GM19239 (cell line): ENCODE data around the gene CELSR1.
"Not testable (repeated sequence)": the region's sequence is repeated elsewhere in the genome, so short reads cannot be mapped to it uniquely, and the experiment has no call there.

Source experiments
- DNase-seq: peaks from one replicate; pipeline ENCODE4 v3.0.0; 2011; ENCODE audit warnings: low spot score; ENCODE audit not compliant: insufficient read length
- FAIRE-seq: peaks from 2 replicates; lab custom pipeline; 2011; peaks lifted over from hg19 to GRCh38; lab: Jason Lieb, UNC

Gene CELSR1

GRCh38 chr22:46409631-46410210, 127.7 kb downstream of the CELSR1 start:
- FAIRE-seq (no peak), DNase-seq (no peak)

GRCh38 chr22:46408568-46409506, 128.6 kb downstream of the CELSR1 start:
- DNase-seq, result no peak

DNA sequence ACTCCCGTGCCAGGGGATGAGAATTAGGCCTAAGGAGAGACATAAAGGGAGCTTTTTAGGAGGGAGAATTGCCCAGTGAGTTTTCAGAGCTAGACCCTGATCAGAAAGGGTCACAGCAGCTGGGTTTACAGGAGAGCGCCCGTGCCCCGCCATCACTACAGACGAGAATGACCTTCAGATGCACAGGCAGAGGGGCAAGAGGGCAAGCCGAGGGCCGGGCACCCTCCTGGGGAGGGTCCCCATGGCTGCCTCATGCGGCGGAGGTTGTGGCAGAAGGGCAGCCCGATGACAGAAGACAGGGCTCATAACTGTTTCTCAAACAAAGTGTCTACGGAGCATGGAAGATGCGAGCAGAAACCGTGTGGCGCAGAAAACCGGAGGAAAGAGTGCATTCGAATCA, 129.7 kb downstream of the CELSR1 start:
- DNase-seq, result no peak
- FAIRE-seq, result no peak

More at GRCh38 chr22:46408568-46409506, 128.6 kb downstream of the CELSR1 start:
- no peak for FAIRE-seq

DNA sequence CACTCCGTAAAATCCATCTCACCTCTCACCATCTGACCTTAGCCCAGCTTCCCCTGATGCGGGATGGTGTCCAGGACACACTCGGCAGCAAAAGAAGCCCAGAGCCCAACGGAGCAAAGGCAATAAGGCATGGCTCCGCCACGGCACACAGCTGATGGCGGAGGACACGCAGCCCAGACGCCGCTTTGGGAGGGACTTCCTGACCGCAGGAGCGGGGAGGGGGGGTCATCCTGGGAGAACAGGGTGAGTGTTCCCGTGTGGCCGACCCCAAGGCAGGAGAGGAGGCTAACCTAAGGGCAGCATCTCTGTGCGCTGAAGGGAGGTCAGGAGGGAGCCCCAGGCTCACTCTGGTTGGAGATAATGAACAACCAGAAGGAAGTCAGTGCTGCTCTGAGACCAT, 130.6 kb downstream of the CELSR1 start:
- DNase-seq, result no peak
- FAIRE-seq, result no peak

DNA sequence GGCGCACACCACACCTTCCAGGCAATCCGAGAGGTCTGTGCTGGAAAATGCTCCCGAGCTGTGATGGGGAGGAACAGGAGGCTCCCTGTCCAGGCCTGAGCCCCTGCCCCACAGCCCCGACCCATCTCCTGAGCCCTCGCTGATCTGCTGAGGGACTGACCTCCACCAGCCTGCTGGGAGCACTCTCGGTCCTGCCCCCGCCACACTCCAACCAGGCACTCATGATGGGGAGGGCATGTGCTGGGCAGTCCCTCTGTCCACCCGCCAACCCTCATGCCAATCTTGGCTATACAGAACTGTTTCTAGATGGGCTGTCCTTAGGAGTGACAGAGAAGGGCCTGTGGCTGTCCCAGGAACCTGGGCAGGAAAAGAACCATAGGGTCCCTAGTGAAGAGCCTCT, 131.1 kb downstream of the CELSR1 start:
- FAIRE-seq (no peak), DNase-seq (no peak)

DNA sequence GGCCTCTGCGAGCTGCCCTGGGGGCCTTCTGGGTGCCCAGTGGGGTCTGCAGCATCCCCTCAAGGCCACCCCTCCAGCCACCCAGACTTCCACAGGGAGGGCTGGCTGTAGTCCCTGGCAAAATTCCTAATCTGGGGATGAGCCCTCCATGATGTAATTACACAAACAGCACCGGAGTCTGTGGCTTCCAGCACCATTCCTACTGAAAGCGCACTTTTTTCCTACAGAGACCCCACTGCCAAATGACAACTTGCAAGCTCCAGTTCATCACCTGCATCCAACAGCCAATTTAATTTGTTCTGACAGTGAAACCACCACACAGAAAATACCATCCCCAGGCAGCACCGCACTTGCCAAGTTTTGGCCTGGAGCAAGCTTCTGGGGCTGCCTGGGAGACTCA, 131.5 kb downstream of the CELSR1 start:
- FAIRE-seq (no peak), DNase-seq (no peak)

DNA sequence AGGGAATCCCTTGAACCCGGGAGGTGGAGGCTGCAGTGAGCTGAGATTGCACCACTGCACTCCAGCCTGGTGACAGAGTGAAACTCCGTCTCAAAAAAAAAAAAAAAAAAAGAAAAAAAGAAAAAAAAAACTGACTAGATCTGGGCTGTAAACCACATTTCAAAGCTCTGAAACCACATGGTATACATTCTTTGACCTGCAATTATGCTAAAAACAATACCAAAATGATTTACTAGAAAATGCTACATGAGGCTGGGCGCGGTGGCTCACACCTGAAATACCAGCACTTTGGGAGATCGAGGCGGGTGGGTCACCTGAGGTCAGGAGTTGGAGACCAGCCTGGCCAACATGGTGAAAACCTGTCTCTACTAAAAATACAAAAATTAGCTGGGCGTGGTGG, 133.5 kb downstream of the CELSR1 start:
- FAIRE-seq, DNase-seq: not testable (repeated sequence)

GRCh38 chr22:46402505-46402904, 134.9 kb downstream of the CELSR1 start:
- FAIRE-seq (no peak), DNase-seq (no peak)

GRCh38 chr22:46401370-46401769, 136.1 kb downstream of the CELSR1 start:
- no peak for FAIRE-seq
- no peak for DNase-seq

DNA sequence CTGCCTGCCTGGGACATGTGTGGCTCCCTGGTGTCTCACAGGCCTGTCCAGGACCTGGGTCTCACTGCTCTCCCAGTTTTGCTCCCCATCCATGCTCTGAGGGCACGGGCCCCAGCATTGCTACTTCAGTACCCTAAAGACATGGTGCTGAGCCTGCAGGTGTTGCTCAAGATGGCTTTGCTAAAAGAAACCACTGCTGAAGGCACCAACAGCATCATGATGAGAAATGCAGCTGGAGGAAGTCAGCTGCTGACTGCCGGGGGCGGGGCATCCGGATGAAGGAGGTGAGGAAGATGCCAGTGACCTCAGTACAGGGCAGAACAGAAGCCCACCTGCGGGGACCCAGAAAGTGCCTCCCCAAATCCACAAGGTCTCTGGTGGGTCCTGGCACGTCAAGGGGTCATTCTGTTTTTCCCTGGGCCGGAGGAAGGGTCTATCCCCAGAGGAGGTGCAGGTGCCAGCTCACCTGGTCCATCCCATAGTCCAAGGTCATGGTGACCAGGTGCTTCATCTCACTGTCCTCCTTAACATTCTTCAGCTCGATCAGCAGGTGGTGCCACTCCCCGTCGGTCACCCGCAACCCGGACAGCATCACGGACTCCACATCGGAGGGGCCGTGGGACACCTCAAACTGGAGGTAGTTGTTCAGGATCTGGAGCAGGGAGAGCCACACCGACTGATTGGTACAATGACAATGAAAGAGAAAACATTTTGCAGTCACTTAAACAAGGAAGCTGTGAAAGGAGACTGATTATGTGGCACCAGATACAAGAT, 138.0 kb downstream of the CELSR1 start:
- DNase-seq (no peak), FAIRE-seq (no peak)

DNA sequence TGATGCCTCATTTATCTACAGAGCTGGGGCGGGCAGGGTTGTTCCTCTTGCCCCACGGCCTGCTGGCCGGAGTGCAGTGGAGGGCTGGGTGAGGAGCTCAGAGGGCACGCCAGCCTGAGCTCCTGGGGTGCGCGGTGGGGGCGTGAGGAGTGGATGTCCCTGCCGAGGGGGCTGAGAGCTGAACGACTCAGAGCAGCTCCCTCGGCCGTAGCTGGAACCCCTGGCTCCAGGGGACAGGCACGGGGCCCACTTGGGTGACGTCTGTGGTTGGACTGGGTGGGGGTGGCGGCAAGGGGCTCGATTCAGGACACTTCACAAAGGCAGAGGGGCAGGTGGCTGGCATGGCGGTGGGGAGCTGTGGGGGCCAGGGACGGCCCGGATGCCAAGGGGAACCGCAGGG, 139.5 kb downstream of the CELSR1 start:
- no peak for DNase-seq
- no peak for FAIRE-seq

GRCh38 chr22:46397514-46397913, 139.9 kb downstream of the CELSR1 start:
- no peak for FAIRE-seq
- DNase-seq, result no peak

DNA sequence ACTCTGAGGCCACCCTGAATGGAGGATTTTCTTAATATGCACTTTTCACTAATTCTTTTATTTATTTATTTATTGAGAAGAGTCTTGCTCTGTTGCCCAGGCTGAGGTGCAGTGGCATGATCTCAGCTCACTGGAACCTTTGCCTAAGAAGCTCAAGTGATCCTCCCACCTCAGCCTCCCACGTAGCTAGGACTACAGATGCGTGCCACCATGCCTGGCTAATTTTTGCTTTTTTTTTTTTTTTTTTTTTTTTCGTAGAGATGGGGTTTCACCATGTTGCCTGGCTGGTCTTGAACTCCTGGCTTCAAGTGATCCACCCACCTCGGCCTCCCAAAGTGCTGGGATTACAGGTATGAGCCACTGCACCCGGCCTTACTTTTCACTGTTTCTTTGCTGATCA, 140.4 kb downstream of the CELSR1 start:
- DNase-seq, FAIRE-seq: not testable (repeated sequence)

DNA sequence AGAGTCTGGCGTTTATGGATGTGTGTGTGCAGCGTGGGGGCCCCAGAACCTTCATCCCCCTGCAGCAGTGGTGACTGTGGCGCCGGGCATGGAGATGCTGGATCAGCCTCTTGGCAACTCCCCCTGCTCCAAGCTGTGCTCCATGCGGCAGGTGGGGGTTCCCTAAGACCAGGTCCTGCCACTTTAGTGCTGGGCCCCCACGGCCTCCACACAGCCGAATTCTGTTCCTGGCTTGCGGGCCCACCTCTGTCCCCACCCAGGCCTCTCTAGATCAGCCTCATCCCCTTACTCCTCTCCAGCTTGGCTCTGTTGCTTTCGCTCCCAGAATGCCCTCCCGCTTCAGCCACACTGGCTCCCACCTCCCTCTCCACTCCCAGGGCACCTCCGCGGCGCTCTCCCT, 142.3 kb downstream of the CELSR1 start:
- DNase-seq, result no peak
- FAIRE-seq, result no peak

DNA sequence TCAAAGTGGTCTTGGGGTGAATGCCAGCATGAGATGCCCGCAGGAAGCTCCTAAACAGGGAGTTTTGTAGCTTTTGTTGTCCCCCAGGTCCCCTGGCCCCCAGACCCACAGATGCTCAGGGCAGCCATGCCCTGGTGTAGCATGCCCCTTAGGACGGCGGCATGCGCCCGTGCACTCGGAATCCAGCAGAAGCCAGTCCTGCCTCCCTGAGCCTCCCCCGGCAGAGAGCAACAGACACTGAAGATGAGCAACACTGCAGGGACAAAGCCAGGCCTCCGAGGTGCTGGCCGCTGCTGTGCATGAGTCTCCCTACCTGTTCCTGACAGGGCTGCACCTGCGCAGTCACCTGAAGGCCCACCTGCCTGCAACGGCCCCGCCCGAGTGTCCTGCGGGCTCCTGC, 142.8 kb downstream of the CELSR1 start:
- no peak for DNase-seq
- FAIRE-seq, result no peak

DNA sequence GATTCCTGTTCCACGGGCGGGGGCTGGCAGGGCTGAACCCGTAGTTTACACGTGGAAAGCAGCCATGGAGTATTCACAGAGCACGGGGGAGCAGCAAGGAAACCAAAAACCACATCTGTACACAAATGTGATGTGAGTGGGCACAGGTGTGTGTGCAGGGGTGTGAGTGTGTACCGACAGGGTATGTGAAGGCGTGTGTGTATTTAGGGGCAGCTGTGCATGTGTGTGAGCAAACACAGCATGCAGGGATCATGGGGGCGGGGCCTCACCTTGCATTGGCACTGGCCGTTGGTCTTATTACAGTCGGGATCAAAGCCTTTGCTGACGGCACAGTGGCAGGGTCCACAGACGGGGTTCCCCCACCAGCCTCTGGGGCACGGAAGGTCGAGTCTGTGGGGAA, 143.5 kb downstream of the CELSR1 start:
- FAIRE-seq (no peak), DNase-seq (no peak)

GRCh38 chr22:46392137-46392844, 145.1 kb downstream of the CELSR1 start:
- DNase-seq (no peak), FAIRE-seq (no peak)

- DNase-seq, result no peak
- FAIRE-seq, result no peak
Observed at GRCh38 chr22:46391486-46392136, 145.8 kb downstream of the CELSR1 start.

GRCh38 chr22:46390652-46391301, 146.6 kb downstream of the CELSR1 start:
- DNase-seq (no peak), FAIRE-seq (no peak)
